Lung (tissue), 12 donors: Measurements from ENCODE around the gene KCNG2. TPM values are rescaled to one million over a fixed set of nuclear protein-coding genes. Genes with fewer than 3 reads are reported as not detected.

ENCODE experiments used
- ATAC-seq: fragments of 200-7000 bp; cut with Tn5 transposase; one replicate; pipeline ENCODE4 v1.9.1; 2020; ENCODE audit warnings: moderate number of reproducible peaks; ENCODE audit not compliant: insufficient read depth, low FRiP score
- DNase-seq, 3 donors: peaks; one replicate each; pipeline ENCODE4 v3.0.0-alpha.2; 2013 to 2017
- H3K27ac ChIP-seq, 2 donors: one replicate each; pipeline ENCODE4 v1.5.1; 2013; ENCODE audit warnings: mild to moderate bottlenecking in 2 of 2, moderate library complexity in 2 of 2, control low read depth in 1 of 2, inconsistent platforms in 1 of 2, low read depth in 1 of 2, low read length in 1 of 2
- H3K27me3 ChIP-seq, 3 donors: one replicate each; pipeline ENCODE4 v1.5.1; 2013; ENCODE audit warnings: low read length in 2 of 3; ENCODE audit not compliant: control insufficient read depth in 3 of 3, insufficient read depth in 3 of 3
- H3K36me3 ChIP-seq, 4 donors: one replicate each; pipeline ENCODE4 v1.5.1; 2013; ENCODE audit warnings: low read length in 4 of 4, mild to moderate bottlenecking in 1 of 4, moderate library complexity in 1 of 4; ENCODE audit not compliant: control insufficient read depth in 4 of 4, insufficient read depth in 4 of 4
- H3K4me1 ChIP-seq, 5 donors: one replicate each; pipeline ENCODE4 v1.5.1; 2013; ENCODE audit warnings: low read length in 5 of 5, mild to moderate bottlenecking in 2 of 5, moderate library complexity in 1 of 5; ENCODE audit not compliant: control insufficient read depth in 5 of 5, insufficient read depth in 5 of 5
- H3K4me3 ChIP-seq: one replicate; pipeline ENCODE4 v1.5.1; 2013; ENCODE audit warnings: mild to moderate bottlenecking, control low read depth, moderate library complexity
- H3K9ac ChIP-seq, 2 donors: one replicate each; pipeline ENCODE4 v1.5.1; 2013; ENCODE audit warnings: low read length in 2 of 2, control low read depth in 1 of 2; ENCODE audit not compliant: insufficient read depth in 1 of 2
- H3K9me3 ChIP-seq, 4 donors: one replicate each; pipeline ENCODE4 v1.5.1; 2013; ENCODE audit warnings: low read length in 3 of 4, mild to moderate bottlenecking in 1 of 4, moderate library complexity in 1 of 4; ENCODE audit not compliant: control insufficient read depth in 4 of 4, insufficient read depth in 3 of 4
- WGBS, 2 donors: extraction: QIAGEN DNeasy Blood & Tissue Kit; methylation state at CpG; one replicate each; pipeline ENCODE4 v1.1.7; 2013; 5-methylcytosine and 5-hydroxymethylcytosine counted together
- polyA plus RNA-seq, 2 donors: library from polyadenylated mRNA; stranded (reverse); fragments of 200-250 nt; gene quantifications; one replicate each; pipeline ENCODE4 v1.2.1, GENCODE V29; 2013
- total RNA-seq, 2 donors: library from RNA; depleted of rRNA in 1 of 2; stranded (reverse); fragments of >200 nt in 1 of 2; gene quantifications; one replicate each; pipeline ENCODE4 v1.2.1, GENCODE V29; 2014 to 2021
- TF ChIP-seq, protein P1 (sequence below): IDR thresholded peaks from 2 replicates; pipeline ENCODE4 v1.5.1; 2012; ENCODE audit warnings: mild to moderate bottlenecking; ENCODE audit errors: control extremely low read depth, extremely low read depth
- donor health status: control.
- donor health status: control.
- donor health status: Bipolar disorder and iron deficiency.
- donor health status: healthy.
- donor health status: DM: yes; HTN: yes; CAD: no.

KCNG2 gene
- total and polyA plus RNA-seq, 4 donors = 0.16 to 1.8 (median 1.2) TPM

- Histone ChIP-seq H3K4me1 (no peaks in the 10 kb centered on the region), H3K9ac (no peak overlapping the region), H3K27me3 (no peaks in the 10 kb centered on the region), H3K27ac (no peak overlapping the region), H3K9me3 (peaks cover 6 to 21% (median 15%) of the 10 kb centered on the region in 4 donors), H3K36me3 (no peaks in the 10 kb centered on the region), H3K4me3 (no peak overlapping the region)
- 86 to 96% methylated on average over 5 of the region's 5 CpGs for WGBS, 2 donors
- TF ChIP-seq, protein P1, sequence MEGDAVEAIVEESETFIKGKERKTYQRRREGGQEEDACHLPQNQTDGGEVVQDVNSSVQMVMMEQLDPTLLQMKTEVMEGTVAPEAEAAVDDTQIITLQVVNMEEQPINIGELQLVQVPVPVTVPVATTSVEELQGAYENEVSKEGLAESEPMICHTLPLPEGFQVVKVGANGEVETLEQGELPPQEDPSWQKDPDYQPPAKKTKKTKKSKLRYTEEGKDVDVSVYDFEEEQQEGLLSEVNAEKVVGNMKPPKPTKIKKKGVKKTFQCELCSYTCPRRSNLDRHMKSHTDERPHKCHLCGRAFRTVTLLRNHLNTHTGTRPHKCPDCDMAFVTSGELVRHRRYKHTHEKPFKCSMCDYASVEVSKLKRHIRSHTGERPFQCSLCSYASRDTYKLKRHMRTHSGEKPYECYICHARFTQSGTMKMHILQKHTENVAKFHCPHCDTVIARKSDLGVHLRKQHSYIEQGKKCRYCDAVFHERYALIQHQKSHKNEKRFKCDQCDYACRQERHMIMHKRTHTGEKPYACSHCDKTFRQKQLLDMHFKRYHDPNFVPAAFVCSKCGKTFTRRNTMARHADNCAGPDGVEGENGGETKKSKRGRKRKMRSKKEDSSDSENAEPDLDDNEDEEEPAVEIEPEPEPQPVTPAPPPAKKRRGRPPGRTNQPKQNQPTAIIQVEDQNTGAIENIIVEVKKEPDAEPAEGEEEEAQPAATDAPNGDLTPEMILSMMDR = no peak
- DNase-seq (no peak), ATAC-seq (no peak)
Observed at GRCh38 chr18:79890674-79891073, 92.9 kb downstream of the KCNG2 start.

DNA sequence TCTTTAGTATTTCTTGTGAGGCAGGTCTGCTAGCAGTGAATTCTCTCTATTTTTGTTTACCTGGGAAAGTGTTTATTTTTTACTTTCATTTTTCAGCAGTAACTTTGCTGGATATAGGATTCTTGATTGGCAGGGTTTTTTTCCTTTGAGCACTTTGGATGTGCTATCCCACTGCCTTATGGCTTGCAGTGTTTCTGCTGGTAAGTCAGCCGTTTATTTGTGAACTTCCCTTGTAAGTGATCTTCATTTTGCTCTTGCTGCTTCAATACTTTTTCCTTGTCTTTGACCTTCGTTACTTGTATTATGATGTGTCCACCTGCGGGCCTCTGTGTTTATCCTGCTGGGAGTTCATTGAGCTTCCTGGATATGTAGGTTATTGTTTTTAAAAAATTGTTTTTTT, 99.0 kb downstream of the KCNG2 start:
- H3K9me3 ChIP-seq = peaks cover 0 to 17% (median 7%) of the 10 kb centered on the region in 4 donors
- H3K27me3 ChIP-seq = no peaks in the 10 kb centered on the region
- TF ChIP-seq, protein P1 = no peak
- no peak overlapping the region for H3K9ac ChIP-seq
- H3K36me3 ChIP-seq = no peaks in the 10 kb centered on the region
- no peak for DNase-seq
- no peak overlapping the region for H3K27ac ChIP-seq
- H3K4me1 ChIP-seq = peaks cover 0 to 3% (median 0%) of the 10 kb centered on the region in 5 donors
- no peak for ATAC-seq
- H3K4me3 ChIP-seq = no peak overlapping the region
- 63 to 97% methylated on average over 3 of the region's 3 CpGs for WGBS, 2 donors

GRCh38 chr18:79897940-79898625, 100.3 kb downstream of the KCNG2 start:
- H3K9me3 ChIP-seq = peaks cover 0 to 17% (median 10%) of the 10 kb centered on the region in 4 donors
- no peak for DNase-seq
- ATAC-seq = no peak
- WGBS, 2 donors = 96 to 97% methylated on average over 15 of the region's 15 CpGs
- peaks cover 0 to 3% (median 0%) of the 10 kb centered on the region in 5 donors for H3K4me1 ChIP-seq
- TF ChIP-seq, protein P1 = no peak
- no peaks in the 10 kb centered on the region for H3K27me3 ChIP-seq
- no peak overlapping the region for H3K9ac ChIP-seq
- H3K4me3 ChIP-seq = no peak overlapping the region
- peaks cover 0 to 10% (median under 1%) of the 10 kb centered on the region in 4 donors for H3K36me3 ChIP-seq
- H3K27ac ChIP-seq = no peak overlapping the region
